Pericardium fibroblast (primary cell): ENCODE measurements around the gene HOGA1. TPM values are rescaled to one million over a fixed set of nuclear protein-coding genes. Genes with fewer than 3 reads are reported as not detected.

Source experiments
- total RNA-seq: library from RNA; depleted of rRNA; stranded (reverse); fragments of >200 nt; gene quantifications from 2 replicates; pipeline ENCODE4 v1.2.3, GENCODE V29; 2015

The HOGA1 gene
- 0.17 and 0.58 TPM in 2 replicates for total RNA-seq

GRCh38 chr10:97584060-97584797, at the start of gene HOGA1:
HOGA1 (plus strand) TSS chr10:97584389; CDS start chr10:97584704, 315 bp downstream.

GRCh38 chr10:97572214-97572989, 11.8 kb upstream of the HOGA1 start, which contains the start of gene ANKRD2:
ANKRD2 (plus strand) TSS chr10:97572779; CDS start chr10:97572789, 10 bp downstream.

GRCh38 chr10:97589479-97589878, 5.3 kb downstream of the HOGA1 start, which contains the start of gene C10orf62:
C10orf62 (plus strand) TSS chr10:97589721; CDS start chr10:97589898, 177 bp downstream.

GRCh38 chr10:97632949-97633884, 49.0 kb downstream of the HOGA1 start, which contains the start of gene MORN4:
MORN4 (minus strand) TSS chr10:97633500; CDS start chr10:97619653, 13,847 bp downstream.

GRCh38 chr10:97640174-97640867, 56.1 kb downstream of the HOGA1 start, which contains the start of gene PI4K2A:
PI4K2A (plus strand) TSS chr10:97640671; CDS start chr10:97640743, 72 bp downstream.

Other genes starting within 250 kb of the HOGA1 start
- gene FRAT2, start 249.7 kb upstream of the HOGA1 start, total RNA-seq: 4.7 and 6.4 TPM in 2 replicates
- gene RRP12, start 183.0 kb upstream of the HOGA1 start, total RNA-seq: 5.3 and 11.1 TPM in 2 replicates
- gene PGAM1, start 158.2 kb upstream of the HOGA1 start, total RNA-seq: 316 and 578 TPM in 2 replicates
- gene EXOSC1, start 138.4 kb upstream of the HOGA1 start, total RNA-seq: 35.7 and 36.2 TPM in 2 replicates
- gene ZDHHC16, start 138.2 kb upstream of the HOGA1 start, total RNA-seq: 25.4 and 48.2 TPM in 2 replicates
- 75.6 and 88.4 TPM in 2 replicates for gene MMS19, start 86.0 kb upstream of the HOGA1 start, total RNA-seq
- gene UBTD1, start 85.5 kb upstream of the HOGA1 start, total RNA-seq: 37.8 and 52.3 TPM in 2 replicates
- gene ANKRD2, start 11.6 kb upstream of the HOGA1 start, total RNA-seq: 0.85 TPM in 1 of 2 replicates, not detected in the other
- not detected in 2 replicates for gene C10orf62, start 5.3 kb downstream of the HOGA1 start, total RNA-seq
- 3.9 and 33.7 TPM in 2 replicates for gene MORN4, start 49.1 kb downstream of the HOGA1 start, total RNA-seq
- 20.1 and 23.7 TPM in 2 replicates for gene PI4K2A, start 56.3 kb downstream of the HOGA1 start, total RNA-seq
- 15.9 and 29.3 TPM in 2 replicates for gene AVPI1, start 102.9 kb downstream of the HOGA1 start, total RNA-seq
- 60.7 and 71.5 TPM in 2 replicates for gene MARVELD1, start 129.3 kb downstream of the HOGA1 start, total RNA-seq
- gene ZFYVE27, start 152.7 kb downstream of the HOGA1 start, total RNA-seq: 10.0 and 15.4 TPM in 2 replicates
- gene SFRP5, start 187.6 kb downstream of the HOGA1 start, total RNA-seq: 0.09 and 0.58 TPM in 2 replicates